Uterus (tissue), 4 donors: ENCODE results near the gene SLC4A1AP. TPM values are rescaled to one million over a fixed set of nuclear protein-coding genes. Genes with fewer than 3 reads are reported as not detected.

Experiments used
- DNase-seq, 2 donors: peaks; one replicate each; pipeline ENCODE4 v3.0.0-alpha.2; 2019 to 2020
- H3K27ac ChIP-seq, 2 donors: fragments of 200-600 bp; sonication (generic); 1 replicate in 1 of 2; 2 replicates in 1 of 2; pipeline ENCODE4 v1.5.1; 2016 to 2018
- H3K27me3 ChIP-seq, 2 donors: fragments of 200-600 bp; sonication (generic); one replicate each; pipeline ENCODE4 v1.5.1; 2018 to 2019; ENCODE audit warnings: control low read depth in 1 of 2
- H3K36me3 ChIP-seq, 2 donors: fragments of 200-600 bp; sonication (generic); one replicate each; pipeline ENCODE4 v1.5.1; 2019; ENCODE audit warnings: control low read depth in 1 of 2
- H3K4me1 ChIP-seq, 2 donors: fragments of 200-600 bp; sonication (generic); one replicate each; pipeline ENCODE4 v1.5.1; 2018 to 2019; ENCODE audit warnings: control low read depth in 1 of 2
- H3K4me3 ChIP-seq, 2 donors: fragments of 200-600 bp; sonication (generic); 1 replicate in 1 of 2; 2 replicates in 1 of 2; pipeline ENCODE4 v1.5.1; 2018 to 2019; ENCODE audit warnings: mild to moderate bottlenecking in 1 of 2
- H3K9me3 ChIP-seq, 2 donors: fragments of 200-600 bp; sonication (generic); one replicate each; pipeline ENCODE4 v1.5.1; 2019; ENCODE audit warnings: control low read depth in 1 of 2
- POLR2A ChIP-seq, 2 donors: fragments of 450-650 bp; IDR thresholded peaks; one replicate each; pipeline ENCODE4 v1.6.1; 2016; ENCODE audit warnings: antibody characterized with exemption in 2 of 2, mild to moderate bottlenecking in 1 of 2, moderate library complexity in 1 of 2
- intact Hi-C: fragments of 100-400 bp; cut with DNase I; formaldehyde crosslinking; loops from one replicate; pipeline ENCODE4 v1.15.1; 2023; ENCODE audit warnings: low total_unique reads
- total RNA-seq, 4 donors: library from RNA; depleted of rRNA in 3 of 4; stranded (reverse); fragments of >200 nt in 3 of 4; gene quantifications; one replicate each; pipeline versions ENCODE4 v1.1.0 to v1.2.4, GENCODE V29; 2014 to 2023
- TF ChIP-seq, protein P1 (sequence below), 4 experiments: fragments of 200-600 bp in 2 of 4; fragments of 450-650 bp in 2 of 4; sonication (generic) in 2 of 4; IDR thresholded peaks; one replicate each; pipeline ENCODE4 v1.5.1; 2016 to 2019; ENCODE audit warnings: antibody characterized with exemption in 4 of 4, mild to moderate bottlenecking in 2 of 4, moderate library complexity in 1 of 4
- donor health status: DM: yes; HTN: yes; CAD: no.

The SLC4A1AP gene
- total RNA-seq, 4 donors from 2014 or later = 15.0 to 23.8 (median 23.1) TPM

GRCh38 chr2:27634291-27634690 lies 29.4 kb upstream of the SLC4A1AP start:
- DNase-seq = no peak
- intact Hi-C loops = no loop called here
- no peaks in the 10 kb centered on the region for H3K4me1 ChIP-seq
- TF ChIP-seq POLR2A (IDR thresholded peaks at IDR 0.05) = no peak
- TF ChIP-seq, protein P1, sequence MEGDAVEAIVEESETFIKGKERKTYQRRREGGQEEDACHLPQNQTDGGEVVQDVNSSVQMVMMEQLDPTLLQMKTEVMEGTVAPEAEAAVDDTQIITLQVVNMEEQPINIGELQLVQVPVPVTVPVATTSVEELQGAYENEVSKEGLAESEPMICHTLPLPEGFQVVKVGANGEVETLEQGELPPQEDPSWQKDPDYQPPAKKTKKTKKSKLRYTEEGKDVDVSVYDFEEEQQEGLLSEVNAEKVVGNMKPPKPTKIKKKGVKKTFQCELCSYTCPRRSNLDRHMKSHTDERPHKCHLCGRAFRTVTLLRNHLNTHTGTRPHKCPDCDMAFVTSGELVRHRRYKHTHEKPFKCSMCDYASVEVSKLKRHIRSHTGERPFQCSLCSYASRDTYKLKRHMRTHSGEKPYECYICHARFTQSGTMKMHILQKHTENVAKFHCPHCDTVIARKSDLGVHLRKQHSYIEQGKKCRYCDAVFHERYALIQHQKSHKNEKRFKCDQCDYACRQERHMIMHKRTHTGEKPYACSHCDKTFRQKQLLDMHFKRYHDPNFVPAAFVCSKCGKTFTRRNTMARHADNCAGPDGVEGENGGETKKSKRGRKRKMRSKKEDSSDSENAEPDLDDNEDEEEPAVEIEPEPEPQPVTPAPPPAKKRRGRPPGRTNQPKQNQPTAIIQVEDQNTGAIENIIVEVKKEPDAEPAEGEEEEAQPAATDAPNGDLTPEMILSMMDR (IDR thresholded peaks at IDR 0.05) = no peak
- H3K27me3 ChIP-seq = no peaks in the 10 kb centered on the region
- H3K4me3 ChIP-seq = no peak overlapping the region
- no peaks in the 10 kb centered on the region for H3K9me3 ChIP-seq
- no peak overlapping the region for H3K27ac ChIP-seq
- H3K36me3 ChIP-seq = no peaks in the 10 kb centered on the region

- no peak overlapping the region for H3K4me3 ChIP-seq
- DNase-seq = no peak
- H3K27ac ChIP-seq = no peak overlapping the region
- H3K9me3 ChIP-seq = no peaks in the 10 kb centered on the region
- intact Hi-C loops = no loop called here
- no peaks in the 10 kb centered on the region for H3K27me3 ChIP-seq
- H3K36me3 ChIP-seq = no peaks in the 10 kb centered on the region
- H3K4me1 ChIP-seq = no peaks in the 10 kb centered on the region
- TF ChIP-seq POLR2A (IDR thresholded peaks at IDR 0.05) = no peak
- TF ChIP-seq, protein P1 (IDR thresholded peaks at IDR 0.05) = no peak
Measured at GRCh38 chr2:27636766-27637165, 26.9 kb upstream of the SLC4A1AP start.

DNA sequence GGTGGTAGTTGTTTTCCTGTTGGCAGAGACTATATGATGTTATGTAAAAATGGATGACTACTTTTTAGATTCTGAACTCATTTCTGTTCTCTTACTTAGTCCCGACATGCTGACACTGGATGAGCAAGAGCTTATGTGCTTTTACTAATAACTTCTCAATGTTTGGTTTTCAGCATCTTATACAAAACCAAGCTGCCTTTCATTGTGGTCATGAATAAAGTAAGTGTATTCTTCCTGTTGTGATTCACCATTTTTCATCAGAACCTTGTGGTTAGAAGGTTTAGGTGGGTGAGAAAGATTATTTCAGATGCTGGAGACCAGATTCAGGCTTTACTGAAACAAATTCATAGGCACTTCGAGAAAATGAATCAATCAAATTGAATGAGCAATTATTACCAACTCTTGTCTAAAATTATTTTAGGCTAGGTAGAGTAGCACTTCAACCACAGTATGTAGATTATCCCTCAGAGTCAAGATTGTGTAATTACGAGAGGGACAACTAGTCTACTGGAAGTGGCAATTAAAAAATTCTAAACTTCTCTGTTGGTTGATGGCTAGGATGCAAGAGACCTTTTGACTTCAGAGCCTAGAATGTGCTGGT lies 25.6 kb upstream of the SLC4A1AP start:
- Histone ChIP-seq H3K27me3 (no peaks in the 10 kb centered on the region), H3K4me3 (no peak overlapping the region), H3K4me1 (no peaks in the 10 kb centered on the region), H3K36me3 (no peaks in the 10 kb centered on the region), H3K9me3 (no peaks in the 10 kb centered on the region), H3K27ac (no peak overlapping the region)
- TF ChIP-seq POLR2A (IDR thresholded peaks at IDR 0.05) = no peak
- TF ChIP-seq, protein P1 (IDR thresholded peaks at IDR 0.05) = no peak
- DNase-seq = no peak
- intact Hi-C loops = no loop called here

- Histone ChIP-seq H3K4me1 (no peaks in the 10 kb centered on the region), H3K4me3 (no peak overlapping the region), H3K9me3 (no peaks in the 10 kb centered on the region), H3K27me3 (no peaks in the 10 kb centered on the region), H3K27ac (no peak overlapping the region), H3K36me3 (no peaks in the 10 kb centered on the region)
- DNase-seq = no peak
- TF ChIP-seq POLR2A (IDR thresholded peaks at IDR 0.05) = no peak
- TF ChIP-seq, protein P1 (IDR thresholded peaks at IDR 0.05) = no peak
- intact Hi-C loops = no loop called here
Measured at GRCh38 chr2:27638709-27639108, 25.0 kb upstream of the SLC4A1AP start.

- Histone ChIP-seq H3K4me1 (no peaks in the 10 kb centered on the region), H3K27me3 (no peaks in the 10 kb centered on the region), H3K27ac (no peak overlapping the region), H3K36me3 (no peaks in the 10 kb centered on the region), H3K4me3 (no peak overlapping the region), H3K9me3 (no peaks in the 10 kb centered on the region)
- no peak for DNase-seq
- no peak for TF ChIP-seq POLR2A (IDR thresholded peaks at IDR 0.05)
- TF ChIP-seq, protein P1 (IDR thresholded peaks at IDR 0.05) = no peak
- intact Hi-C loops = no loop called here
Measured at GRCh38 chr2:27640722-27641245, 22.9 kb upstream of the SLC4A1AP start.
